ENCODE results near the gene MAFF. TPM values are rescaled to one million over a fixed set of nuclear protein-coding genes. Genes with fewer than 3 reads are reported as not detected.

MAFF gene
- total RNA-seq, 1 experiment from 2014 or later: 26.0 TPM

- TF ChIP-seq POLR2AphosphoS5 (IDR thresholded peaks at IDR 0.05; ENCODE audit: low read depth, low read length): peak; percentile 70
Measured at GRCh38 chr22:38181453-38182200, 20.2 kb upstream of the MAFF start, which contains the start of gene PLA2G6 (continued).

- Histone ChIP-seq H3K79me2 (ENCODE audit: insufficient read depth, low read length) (peaks cover 6% of the 10 kb centered on the region), H3K4me2 (ENCODE audit: low read length) (no peak overlapping the region), H2AFZ (ENCODE audit: low read depth, low read length, poor library complexity, severe bottlenecking) (no peak overlapping the region), H4K20me1 (ENCODE audit: insufficient read depth) (no peaks in the 10 kb centered on the region), H3K4me3 (replicated peaks in 1 of 2; ENCODE audit: low read depth in 1 of 2, low read length in 2 of 2) (no peak overlapping the region), H3K9me3 (ENCODE audit: control insufficient read depth in 1 of 2, insufficient read depth in 1 of 2, low read depth in 1 of 2, low read length in 2 of 2) (no peaks in the 10 kb centered on the region), H3K4me1 (ENCODE audit: control insufficient read depth in 1 of 2, insufficient read depth in 2 of 2, low read length in 2 of 2) (peaks cover 19 to 22% of the 10 kb centered on the region in 2 experiments), H3K9me2 (ENCODE audit: insufficient read depth) (no peaks in the 10 kb centered on the region), H3K27me3 (ENCODE audit: insufficient read depth, low read length) (no peaks in the 10 kb centered on the region), H3K9ac (ENCODE audit: low read length) (no peak overlapping the region), H3K36me3 (ENCODE audit: control insufficient read depth in 1 of 2, insufficient read depth in 2 of 2, low read length in 2 of 2) (no peaks in the 10 kb centered on the region), H3K27ac (ENCODE audit: low read depth, low read length) (no peak overlapping the region)
- intact Hi-C loops (cut with micrococcal nuclease): no loop called here
- RAD21 ChIA-PET (ENCODE audit: low non-redundant PET in 1 of 2, low total read pairs in 2 of 2, uncharacterized antibody in 2 of 2, unreplicated experiment in 2 of 2): no interaction called here
- no peak for ATAC-seq
- no peak for TF ChIP-seq EZH2phosphoT487 (IDR thresholded peaks at IDR 0.05; ENCODE audit: borderline replicate concordance)
- TF ChIP-seq TCF7L2 (IDR thresholded peaks at IDR 0.05; ENCODE audit: borderline replicate concordance, extremely low read depth, insufficient read depth, insufficient read length): no peak
- no peak for TF ChIP-seq CEBPB (IDR thresholded peaks at IDR 0.05; ENCODE audit: low read depth)
- DNase-seq (ENCODE audit: low read depth, low spot score): no peak
- BruUV-seq (replicated peaks): no TSS peak
- CTCF ChIA-PET: no interaction called here
- POLR2A ChIA-PET: no interaction called here
Measured at GRCh38 chr22:38184788-38185187, 17.0 kb upstream of the MAFF start.

GRCh38 chr22:38186429-38186828, 15.4 kb upstream of the MAFF start:
- TF ChIP-seq EGR1 (IDR thresholded peaks at IDR 0.05; ENCODE audit: low read depth) (no peak), POLR2AphosphoS5 (IDR thresholded peaks at IDR 0.05; ENCODE audit: low read depth, low read length) (no peak), POLR2A (IDR thresholded peaks at IDR 0.05; ENCODE audit: borderline replicate concordance, extremely low read depth, insufficient read depth, insufficient read length) (no peak), EZH2 (IDR thresholded peaks at IDR 0.05) (no peak)
- peaks cover 6% of the 10 kb centered on the region in 2 experiments; a peak in 2 of 4 replicates for H3K4me1 ChIP-seq (ENCODE audit: control insufficient read depth in 1 of 2, insufficient read depth in 2 of 2, low read length in 2 of 2)

More at GRCh38 chr22:38186429-38186828, 15.4 kb upstream of the MAFF start:
- Histone ChIP-seq H3K36me3 (ENCODE audit: control insufficient read depth in 1 of 2, insufficient read depth in 2 of 2, low read length in 2 of 2) (no peaks in the 10 kb centered on the region), H2AFZ (ENCODE audit: low read depth, low read length, poor library complexity, severe bottlenecking) (no peak overlapping the region), H4K20me1 (ENCODE audit: insufficient read depth) (no peaks in the 10 kb centered on the region), H3K4me3 (replicated peaks in 1 of 2; ENCODE audit: low read depth in 1 of 2, low read length in 2 of 2) (no peak overlapping the region), H3K4me2 (ENCODE audit: low read length) (no peak overlapping the region), H3K9me3 (ENCODE audit: control insufficient read depth in 1 of 2, insufficient read depth in 1 of 2, low read depth in 1 of 2, low read length in 2 of 2) (no peaks in the 10 kb centered on the region), H3K9me2 (ENCODE audit: insufficient read depth) (no peaks in the 10 kb centered on the region), H3K79me2 (ENCODE audit: insufficient read depth, low read length) (no peaks in the 10 kb centered on the region), H3K27me3 (ENCODE audit: insufficient read depth, low read length) (no peaks in the 10 kb centered on the region), H3K9ac (ENCODE audit: low read length) (no peak overlapping the region), H3K27ac (ENCODE audit: low read depth, low read length) (no peak overlapping the region)
- no peak for ATAC-seq
- POLR2A ChIA-PET: no interaction called here
- CTCF ChIA-PET: no interaction called here
- DNase-seq (ENCODE audit: low read depth, low spot score): no peak
- BruUV-seq (replicated peaks): no TSS peak
- RAD21 ChIA-PET (ENCODE audit: low non-redundant PET in 1 of 2, low total read pairs in 2 of 2, uncharacterized antibody in 2 of 2, unreplicated experiment in 2 of 2): no interaction called here
- intact Hi-C loops (cut with micrococcal nuclease): no loop called here
